Caco-2 (cell line): ENCODE results near the gene GBX2. TPM values are rescaled to one million over a fixed set of nuclear protein-coding genes. Genes with fewer than 3 reads are reported as not detected.

Experiments used
- BruUV-seq: library from RNA; stranded (reverse); fragments of 400-500 nt; replicated peaks from 2 replicates; lab custom pipeline; 2021; lab: Mats Ljungman, UMichigan
- CTCF ChIA-PET: fragments of 300-600 bp; sonication (Branson Sonifier 250); formaldehyde crosslinking; loops from one replicate; lab custom pipeline; 2022; ENCODE audit warnings: antibody characterized with exemption; lab: Charles Lee
- POLR2A ChIA-PET: fragments of 300-600 bp; sonication (Branson Sonifier 250); formaldehyde crosslinking; loops from one replicate; lab custom pipeline; 2022; ENCODE audit warnings: antibody characterized with exemption; lab: Charles Lee
- DNase-seq, 2 experiments: peaks; one replicate each; pipeline versions ENCODE4 v3.0.0 to v3.0.0-alpha.2; 2020 to 2022
- H3K27me3 ChIP-seq: replicated peaks from 2 replicates; pipeline ENCODE4 v1.6.0; 2011; ENCODE audit warnings: low read length; ENCODE audit not compliant: control insufficient read depth, insufficient read depth
- H3K36me3 ChIP-seq: 2 replicates; pipeline ENCODE4 v1.5.1; 2011; ENCODE audit warnings: low read length; ENCODE audit not compliant: control insufficient read depth, insufficient read depth
- H3K4me1 ChIP-seq: fragments of 250-450 bp; sonication (Bioruptor Pico); 2 replicates; pipeline ENCODE4 v1.5.1; 2020; ENCODE audit warnings: mild to moderate bottlenecking
- H3K4me3 ChIP-seq: 2 replicates; pipeline ENCODE4 v1.5.1; 2011; ENCODE audit warnings: low read depth, mild to moderate bottlenecking, control low read depth, low read length
- H3K9me3 ChIP-seq: fragments of 250-450 bp; sonication (Bioruptor Pico); 2 replicates; pipeline ENCODE4 v1.5.1; 2020; ENCODE audit warnings: mild to moderate bottlenecking, moderate library complexity
- H3K27ac Mint-ChIP-seq: one replicate; pipeline ENCODE4 v1.8.0; 2022; ENCODE audit warnings: mixed read lengths; ENCODE audit not compliant: unreplicated experiment
- H3K27me3 Mint-ChIP-seq: one replicate; pipeline ENCODE4 v1.8.0; 2022; ENCODE audit warnings: mixed read lengths; ENCODE audit not compliant: insufficient read depth, unreplicated experiment
- H3K36me3 Mint-ChIP-seq: one replicate; pipeline ENCODE4 v1.8.0; 2022; ENCODE audit warnings: mild to moderate bottlenecking, mixed read lengths; ENCODE audit not compliant: insufficient read depth, unreplicated experiment
- H3K4me1 Mint-ChIP-seq: one replicate; pipeline ENCODE4 v1.8.0; 2022; ENCODE audit warnings: low read depth, mixed read lengths; ENCODE audit not compliant: unreplicated experiment
- H3K4me3 Mint-ChIP-seq: one replicate; pipeline ENCODE4 v1.8.0; 2022; ENCODE audit warnings: mild to moderate bottlenecking, moderate library complexity, mixed read lengths; ENCODE audit not compliant: unreplicated experiment
- H3K9me3 Mint-ChIP-seq: one replicate; pipeline ENCODE4 v1.8.0; 2022; ENCODE audit warnings: mixed read lengths; ENCODE audit not compliant: unreplicated experiment
- CTCF ChIP-seq, 2 experiments: fragments of 200-600 bp in 1 of 2; IDR thresholded peaks; 1 replicate in 1 of 2; 2 replicates in 1 of 2; pipeline versions ENCODE4 v1.5.1 to v1.8.0; 2011 to 2022; ENCODE audit warnings: antibody characterized with exemption in 1 of 2, control low read depth in 1 of 2, inconsistent platforms in 1 of 2, low read depth in 1 of 2, low read length in 1 of 2, mild to moderate bottlenecking in 1 of 2, moderate library complexity in 1 of 2; ENCODE audit not compliant: insufficient read depth in 1 of 2, severe bottlenecking in 1 of 2, unreplicated experiment in 1 of 2
- intact Hi-C: fragments of 100-400 bp; cut with micrococcal nuclease; formaldehyde crosslinking; loops from one replicate; pipeline ENCODE4 v1.10.0; 2022; ENCODE audit not compliant: unreplicated experiment
- total RNA-seq: library from RNA; stranded (reverse); gene quantifications from 2 replicates; pipeline ENCODE4 v1.2.3, GENCODE V29; 2022

GBX2 gene
- total RNA-seq, 1 experiment from 2014 or later, result 2.1 TPM

GRCh38 chr2:236215761-236216333 is 47.7 kb upstream of the GBX2 start:
- CTCF ChIA-PET, result no interaction called here
- H3K9me3 Mint-ChIP-seq, result no peaks in the 10 kb centered on the region
- H3K27me3 Mint-ChIP-seq, result no peaks in the 10 kb centered on the region
- Histone ChIP-seq H3K4me3 (no peak overlapping the region), H3K36me3 (no peaks in the 10 kb centered on the region), H3K27me3 (no peaks in the 10 kb centered on the region), H3K9me3 (no peaks in the 10 kb centered on the region), H3K4me1 (no peaks in the 10 kb centered on the region)
- intact Hi-C loops, result no loop called here
- H3K4me3 Mint-ChIP-seq, result no peak overlapping the region
- H3K4me1 Mint-ChIP-seq, result no peaks in the 10 kb centered on the region
- TF ChIP-seq CTCF (IDR thresholded peaks at IDR 0.05; ENCODE audit: insufficient read depth in 1 of 2, low read depth in 1 of 2, low read length in 1 of 2, severe bottlenecking in 1 of 2, unreplicated experiment in 1 of 2), result no peak
- H3K36me3 Mint-ChIP-seq, result no peaks in the 10 kb centered on the region
- no peak overlapping the region for H3K27ac Mint-ChIP-seq
- no peak for DNase-seq
- POLR2A ChIA-PET, result no interaction called here
- BruUV-seq, result no TSS peak

- Mint-ChIP-seq H3K4me1 (no peaks in the 10 kb centered on the region), H3K27me3 (no peaks in the 10 kb centered on the region), H3K4me3 (no peak overlapping the region), H3K36me3 (no peaks in the 10 kb centered on the region), H3K9me3 (no peaks in the 10 kb centered on the region), H3K27ac (no peak overlapping the region)
- BruUV-seq, result no TSS peak
- no peak for TF ChIP-seq CTCF (IDR thresholded peaks at IDR 0.05; ENCODE audit: insufficient read depth in 1 of 2, low read depth in 1 of 2, low read length in 1 of 2, severe bottlenecking in 1 of 2, unreplicated experiment in 1 of 2)
- POLR2A ChIA-PET, result no interaction called here
- no peaks in the 10 kb centered on the region for H3K9me3 ChIP-seq
- no peaks in the 10 kb centered on the region for H3K4me1 ChIP-seq
- no peak overlapping the region for H3K4me3 ChIP-seq
- DNase-seq, result no peak
- CTCF ChIA-PET, result no interaction called here
- intact Hi-C loops, result no loop called here
- no peaks in the 10 kb centered on the region for H3K27me3 ChIP-seq
- no peaks in the 10 kb centered on the region for H3K36me3 ChIP-seq
Measured at GRCh38 chr2:236215196-236215595, 47.0 kb upstream of the GBX2 start.

- Mint-ChIP-seq H3K9me3 (no peaks in the 10 kb centered on the region), H3K4me1 (peaks cover 5% of the 10 kb centered on the region), H3K36me3 (no peaks in the 10 kb centered on the region), H3K27ac (no peak overlapping the region), H3K4me3 (no peak overlapping the region), H3K27me3 (no peaks in the 10 kb centered on the region)
- BruUV-seq, result no TSS peak
- intact Hi-C loops, result no loop called here
- no peak for TF ChIP-seq CTCF (IDR thresholded peaks at IDR 0.05; ENCODE audit: insufficient read depth in 1 of 2, low read depth in 1 of 2, low read length in 1 of 2, severe bottlenecking in 1 of 2, unreplicated experiment in 1 of 2)
- POLR2A ChIA-PET, result no interaction called here
- H3K9me3 ChIP-seq, result no peaks in the 10 kb centered on the region
- no peaks in the 10 kb centered on the region for H3K27me3 ChIP-seq
- DNase-seq, result no peak
- no peaks in the 10 kb centered on the region for H3K36me3 ChIP-seq
- H3K4me3 ChIP-seq, result no peak overlapping the region
- CTCF ChIA-PET, result no interaction called here
- H3K4me1 ChIP-seq, result no peaks in the 10 kb centered on the region
Measured at GRCh38 chr2:236214376-236214995, 46.3 kb upstream of the GBX2 start.
